ENCODE results near the gene PADI4. TPM values are rescaled to one million over a fixed set of nuclear protein-coding genes. Genes with fewer than 3 reads are reported as not detected.

Gene PADI4
- total RNA-seq, 4 donors from 2014 or later = 0.56 to 16.1 (median 2.2) TPM

- TF ChIP-seq CTCF (IDR thresholded peaks at IDR 0.05) = no peak
- ATAC-seq (ENCODE audit: low FRiP score) (peak; percentile 54), DNase-seq (ENCODE audit: low spot score) (no peak)
Observed at GRCh38 chr1:17347769-17348592, 40.0 kb downstream of the PADI4 start.

- ATAC-seq (ENCODE audit: low FRiP score) (no peak), DNase-seq (ENCODE audit: low spot score) (no peak)
- no peak for TF ChIP-seq CTCF (IDR thresholded peaks at IDR 0.05)
Observed at GRCh38 chr1:17348593-17349234, 40.7 kb downstream of the PADI4 start.

- ATAC-seq (ENCODE audit: low FRiP score) = no peak
- no peak for DNase-seq (ENCODE audit: low spot score)
- no peak for TF ChIP-seq CTCF (IDR thresholded peaks at IDR 0.05)
Observed at GRCh38 chr1:17350083-17350482, 42.1 kb downstream of the PADI4 start.

GRCh38 chr1:17350928-17351446, 43.0 kb downstream of the PADI4 start:
- no peak for TF ChIP-seq CTCF (IDR thresholded peaks at IDR 0.05)
- DNase-seq (ENCODE audit: low spot score) (no peak), ATAC-seq (ENCODE audit: low FRiP score) (no peak)

- no peak for TF ChIP-seq CTCF (IDR thresholded peaks at IDR 0.05)
- DNase-seq (ENCODE audit: low spot score) = no peak
- ATAC-seq (ENCODE audit: low FRiP score) = no peak
Observed at GRCh38 chr1:17351598-17352324, 43.8 kb downstream of the PADI4 start.

GRCh38 chr1:17352419-17352909, 44.5 kb downstream of the PADI4 start:
- DNase-seq (ENCODE audit: low spot score) = no peak
- no peak for ATAC-seq (ENCODE audit: low FRiP score)
- TF ChIP-seq CTCF (IDR thresholded peaks at IDR 0.05) = no peak
